Spleen (tissue), 7 donors: ENCODE results near the gene LRRC23.

ENCODE experiments used
- CTCF ChIP-seq, 11 experiments: fragments of 200-600 bp in 7 of 11; fragments of 450-650 bp in 4 of 11; sonication (generic) in 4 of 11; IDR thresholded peaks in 8 of 11; conservative IDR thresholded peaks in 3 of 11; 1 replicate in 7 of 11; 2 replicates in 4 of 11; pipeline versions ENCODE4 v1.4.0 to v1.8.0; 2016 to 2021; ENCODE audit warnings: antibody characterized with exemption in 11 of 11, inconsistent platforms in 4 of 11, mild to moderate bottlenecking in 1 of 11
- POLR2A ChIP-seq, 3 donors: fragments of 450-650 bp; IDR thresholded peaks; one replicate each; pipeline ENCODE4 v1.5.1; 2017; ENCODE audit warnings: antibody characterized with exemption in 3 of 3, mild to moderate bottlenecking in 1 of 3
- POLR2AphosphoS5 ChIP-seq, 3 donors: sonication (generic); formaldehyde crosslinking; IDR thresholded peaks; one replicate each; pipeline ENCODE4 v1.5.1; 2017; ENCODE audit warnings: antibody characterized with exemption in 3 of 3
- donor health status: DM: no; HTN: no; CAD: no; lungs with moderate emphysema.
- donor health status: DM: no; HTN: no; CAD: no.
- donor health status: DM: no; HTN: no; CAD: no.

DNA sequence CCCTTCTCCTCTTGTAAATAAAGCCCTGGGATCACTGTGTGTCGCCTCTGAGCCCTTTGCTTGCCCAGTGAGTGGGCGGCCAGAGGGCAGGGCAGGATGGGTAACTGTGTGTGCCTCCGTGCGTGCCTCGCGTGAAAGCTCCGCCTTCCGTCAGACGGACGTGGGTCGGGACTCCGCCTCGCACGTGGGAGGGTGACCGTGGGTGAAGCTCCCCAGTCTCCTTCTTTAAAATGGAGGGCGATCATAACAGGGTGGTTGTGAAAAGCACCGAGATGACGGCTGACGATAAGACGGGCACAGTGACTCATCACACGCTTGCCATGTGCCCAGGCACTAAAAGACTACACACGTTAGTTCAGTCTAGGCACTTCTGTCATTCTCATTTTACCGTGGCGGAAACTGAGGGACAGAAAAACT lies 56.7 kb downstream of the LRRC23 start:
- TF ChIP-seq POLR2AphosphoS5 (IDR thresholded peaks at IDR 0.05) (peak; percentile 71 to 87 (median 76)), CTCF (IDR thresholded peaks at IDR 0.05 in 8 of 11, conservative IDR thresholded peaks at IDR 0.05 in 3 of 11) (no peak), POLR2A (IDR thresholded peaks at IDR 0.05) (no peak)
